Transverse colon (tissue), 4 donors: ENCODE results near the gene DND1. TPM values are rescaled to one million over a fixed set of nuclear protein-coding genes. Genes with fewer than 3 reads are reported as not detected.
"Not testable (repeated sequence)": the region's sequence is repeated elsewhere in the genome, so short reads cannot be mapped to it uniquely, and the experiment has no call there.

Experiments used
- DNase-seq: peaks from one replicate; pipeline ENCODE4 v3.0.0-alpha.2; 2019
- H3K27ac ChIP-seq, 4 donors: fragments of 200-600 bp; sonication (generic); 2 replicates each; pipeline ENCODE4 v1.5.1; 2016 to 2018; ENCODE audit warnings: inconsistent platforms in 4 of 4
- H3K27me3 ChIP-seq: fragments of 200-600 bp; sonication (generic); 2 replicates; pipeline ENCODE4 v1.5.1; 2017; ENCODE audit warnings: inconsistent platforms
- H3K36me3 ChIP-seq, 4 donors: fragments of 200-600 bp; sonication (generic); 2 replicates each; pipeline ENCODE4 v1.5.1; 2017 to 2019; ENCODE audit warnings: inconsistent platforms in 4 of 4
- H3K4me1 ChIP-seq, 4 donors: fragments of 200-600 bp; sonication (generic); 2 replicates each; pipeline ENCODE4 v1.5.1; 2017 to 2020; ENCODE audit warnings: inconsistent platforms in 4 of 4
- H3K4me3 ChIP-seq, 4 donors: fragments of 200-600 bp; sonication (generic); 1 replicate in 1 of 4; 2 replicates in 3 of 4; pipeline versions ENCODE4 v1.5.1 to v1.6.1; 2017 to 2019; ENCODE audit warnings: inconsistent platforms in 4 of 4
- H3K9me3 ChIP-seq, 2 donors: fragments of 200-600 bp; sonication (generic); 2 replicates each; pipeline ENCODE4 v1.5.1; 2017 to 2019; ENCODE audit warnings: inconsistent platforms in 2 of 2
- CTCF ChIP-seq, 5 experiments: fragments of 200-600 bp in 3 of 5; fragments of 450-650 bp in 2 of 5; sonication (generic) in 3 of 5; IDR thresholded peaks; 1 replicate in 2 of 5; 2 replicates in 3 of 5; pipeline ENCODE4 v1.5.1; 2016 to 2017; ENCODE audit warnings: antibody characterized with exemption in 5 of 5, inconsistent platforms in 3 of 5, mild to moderate bottlenecking in 2 of 5, moderate library complexity in 1 of 5
- EP300 ChIP-seq: sonication (generic); formaldehyde crosslinking; IDR thresholded peaks from one replicate; pipeline ENCODE4 v1.6.1; 2017; ENCODE audit warnings: antibody characterized with exemption, low read depth
- POLR2A ChIP-seq: fragments of 450-650 bp; IDR thresholded peaks from one replicate; pipeline ENCODE4 v1.6.1; 2016; ENCODE audit warnings: antibody characterized with exemption, mild to moderate bottlenecking, moderate library complexity
- POLR2AphosphoS5 ChIP-seq, 3 donors: sonication (generic); formaldehyde crosslinking; IDR thresholded peaks; one replicate each; pipeline ENCODE4 v1.6.1; 2016; ENCODE audit warnings: antibody characterized with exemption in 3 of 3
- WGBS, 2 donors: methylation state at CpG; one replicate each; pipeline ENCODE4 v1.1.5; 2018; ENCODE audit warnings: low coverage in 1 of 2; 5-methylcytosine and 5-hydroxymethylcytosine counted together
- in situ Hi-C, 4 donors: fragments of 200-750 bp; cut with MboI; loops; one replicate each; pipeline versions ENCODE4 v1.15.0 to v1.15.1; 2017; ENCODE audit warnings: low sequenced_read_pairs in 3 of 4, low pct_ligation_motif_present in 1 of 4, low pct_unique_long_range_greater_than_20kb in 1 of 4
- intact Hi-C: fragments of 100-400 bp; cut with DNase I; formaldehyde crosslinking; loops from one replicate; pipeline ENCODE4 v1.15.1; 2023; ENCODE audit warnings: low total_unique reads
- total RNA-seq, 4 donors: library from RNA; depleted of rRNA; stranded (reverse); fragments of >200 nt; gene quantifications; one replicate each; pipeline ENCODE4 v1.1.0, GENCODE V29; 2016

The DND1 gene
- total RNA-seq, 4 donors from 2014 or later, result 0.40 to 4.9 (median 2.3) TPM

- intact Hi-C loops, result no loop called here
Observed at GRCh38 chr5:140711794-140712193, 38.4 kb upstream of the DND1 start.

GRCh38 chr5:140710899-140711552, 37.6 kb upstream of the DND1 start:
- Histone ChIP-seq H3K4me1 (peaks cover 0 to 21% (median 11%) of the 10 kb centered on the region in 4 donors), H3K36me3 (peaks cover 0 to 5% (median 1%) of the 10 kb centered on the region in 4 donors), H3K9me3 (no peaks in the 10 kb centered on the region), H3K27me3 (no peaks in the 10 kb centered on the region), H3K27ac (peak overlapping the region; percentile 88 to 92 (median 89)), H3K4me3 (peak overlapping the region; percentile 11 to 64 (median 39))
- in situ Hi-C loops (loop anchor here in 2 of 4 donors (5.0 to 25.0 kb wide), 2 partner anchors 344 to 474 kb away; no protein-coding TSS in a partner anchor), intact Hi-C loops (no loop called here)
- WGBS, 2 donors, result 0 to 2% methylated on average over 20 to 27 of the region's 27 CpGs
- TF ChIP-seq EP300 (no peak), POLR2AphosphoS5 (IDR thresholded peaks at IDR 0.05) (peak; percentile 59 to 84 (median 78)), CTCF (IDR thresholded peaks at IDR 0.05) (no peak), POLR2A (peak; percentile 69)
- peak; percentile 90 for DNase-seq

More at GRCh38 chr5:140711794-140712193, 38.4 kb upstream of the DND1 start:
- DNase-seq, result no peak
- Histone ChIP-seq H3K36me3 (no peaks in the 10 kb centered on the region), H3K4me1 (peaks cover 0 to 21% (median 11%) of the 10 kb centered on the region in 4 donors), H3K27me3 (no peaks in the 10 kb centered on the region), H3K9me3 (no peaks in the 10 kb centered on the region), H3K27ac (peak overlapping the region; percentile 88 to 92 (median 89)), H3K4me3 (peak overlapping the region in 3 of 4 donors; percentile 37 to 64 (median 41))
- in situ Hi-C loops, result loop anchor here in 2 of 4 donors (5.0 to 25.0 kb wide), 2 partner anchors 344 to 474 kb away; no protein-coding TSS in a partner anchor
- TF ChIP-seq POLR2AphosphoS5 (IDR thresholded peaks at IDR 0.05) (no peak), EP300 (no peak), POLR2A (no peak), CTCF (IDR thresholded peaks at IDR 0.05) (no peak)
- WGBS, 2 donors, result 33 to 71% methylated on average over 1 of the region's 1 CpG

GRCh38 chr5:140708787-140709186, 35.4 kb upstream of the DND1 start:
- 87 to 93% methylated on average over 3 to 9 of the region's 9 CpGs for WGBS, 2 donors
- Histone ChIP-seq H3K27ac (peak overlapping the region in 2 of 4 donors; percentile 88), H3K36me3 (peaks cover 0 to 22% (median 10%) of the 10 kb centered on the region in 4 donors)

GRCh38 chr5:140707812-140708211, 34.4 kb upstream of the DND1 start:
- H3K4me3 ChIP-seq, result no peak overlapping the region
- DNase-seq, result no peak
- H3K27me3 ChIP-seq, result no peaks in the 10 kb centered on the region
- H3K36me3 ChIP-seq, result peaks cover 0 to 31% (median 14%) of the 10 kb centered on the region in 4 donors
- TF ChIP-seq CTCF (IDR thresholded peaks at IDR 0.05) (no peak), POLR2A (no peak), POLR2AphosphoS5 (IDR thresholded peaks at IDR 0.05) (no peak), EP300 (no peak)
- in situ Hi-C loops, result loop anchor here in 1 of 4 donors (10.0 to 25.0 kb wide), 2 partner anchors 143 to 471 kb away; partner anchors contain the start of genes APBB3 and SLC35A4
- no peaks in the 10 kb centered on the region for H3K9me3 ChIP-seq
- peaks cover 0 to 21% (median 11%) of the 10 kb centered on the region in 4 donors for H3K4me1 ChIP-seq
- H3K27ac ChIP-seq, result no peak overlapping the region
- intact Hi-C loops, result no loop called here
- WGBS, 2 donors, result 94 to 100% methylated on average over 2 to 4 of the region's 4 CpGs

More at GRCh38 chr5:140708787-140709186, 35.4 kb upstream of the DND1 start:
- intact Hi-C loops, H3K4me3 ChIP-seq, DNase-seq, H3K27me3 ChIP-seq, H3K9me3 ChIP-seq: not testable (repeated sequence)
- peaks cover 0 to 21% (median 11%) of the 10 kb centered on the region in 4 donors for H3K4me1 ChIP-seq
- in situ Hi-C loops, result loop anchor here in 1 of 4 donors (10.0 to 25.0 kb wide), 2 partner anchors 144 to 471 kb away; partner anchors contain the start of genes APBB3 and SLC35A4
